Left lung (tissue), 10 donors: Measurements from ENCODE around the gene RUBCNL. TPM values are rescaled to one million over a fixed set of nuclear protein-coding genes. Genes with fewer than 3 reads are reported as not detected.
A peak's percentile ranks its signal among the peaks of the same experiment; 100 is the strongest.

Experiments
- ATAC-seq: fragments of 200-7000 bp; cut with Tn5 transposase; one replicate; pipeline ENCODE4 v1.9.1; 2020; ENCODE audit warnings: moderate library complexity
- DNase-seq, 4 donors: peaks; one replicate each; pipeline ENCODE4 v3.0.0-alpha.2; 2013 to 2020
- H3K27ac ChIP-seq, 2 donors: fragments of 200-600 bp; sonication (generic) in 1 of 2; one replicate each; pipeline versions ENCODE4 v1.5.0 to v1.8.0; 2020 to 2021
- H3K27me3 ChIP-seq, 2 donors: fragments of 200-600 bp; sonication (generic) in 1 of 2; one replicate each; pipeline versions ENCODE4 v1.5.0 to v1.8.0; 2020 to 2021
- H3K36me3 ChIP-seq, 2 donors: fragments of 200-600 bp; sonication (generic) in 1 of 2; one replicate each; pipeline versions ENCODE4 v1.5.0 to v1.8.0; 2020 to 2021
- H3K4me1 ChIP-seq, 2 donors: fragments of 200-600 bp; one replicate each; pipeline ENCODE4 v1.8.0; 2021
- H3K4me3 ChIP-seq, 2 donors: fragments of 200-600 bp; sonication (generic) in 1 of 2; one replicate each; pipeline versions ENCODE4 v1.5.0 to v1.8.0; 2020 to 2021; ENCODE audit warnings: mild to moderate bottlenecking in 1 of 2
- H3K9me3 ChIP-seq, 2 donors: fragments of 200-600 bp; sonication (generic) in 1 of 2; one replicate each; pipeline versions ENCODE4 v1.5.0 to v1.8.0; 2020 to 2021
- intact Hi-C, 2 donors: fragments of 100-400 bp; cut with DNase I; formaldehyde crosslinking; loops; one replicate each; pipeline versions ENCODE4 v1.11.2 to v1.14.2; 2022
- polyA plus RNA-seq, 6 donors: library from polyadenylated mRNA; unstranded; fragments of 120-200 nt; gene quantifications; one replicate each; pipeline ENCODE4 v1.2.1, GENCODE V29; 2013; ENCODE audit not compliant: insufficient read length in 6 of 6
- total RNA-seq, 2 donors: library from RNA; stranded (reverse); fragmentation: NEBNext Ultra II Directional; extraction: Animal tissue kit (Norgen Biotek cat#: 25700); gene quantifications; one replicate each; pipeline ENCODE4 v1.2.1, GENCODE V29; 2021
- TF ChIP-seq, protein P1 (sequence below), 2 donors: fragments of 200-600 bp; sonication (generic) in 1 of 2; IDR thresholded peaks; one replicate each; pipeline versions ENCODE4 v1.5.0 to v1.8.0; 2021; ENCODE audit warnings: antibody characterized with exemption in 2 of 2
- donor health status: DM: no; HTN: yes; CAD: no.
- donor health status: DM: no; HTN: no; CAD: no.

The RUBCNL gene
- total and polyA plus RNA-seq, 8 donors, result 1.8 to 6.6 (median 2.4) TPM

DNA sequence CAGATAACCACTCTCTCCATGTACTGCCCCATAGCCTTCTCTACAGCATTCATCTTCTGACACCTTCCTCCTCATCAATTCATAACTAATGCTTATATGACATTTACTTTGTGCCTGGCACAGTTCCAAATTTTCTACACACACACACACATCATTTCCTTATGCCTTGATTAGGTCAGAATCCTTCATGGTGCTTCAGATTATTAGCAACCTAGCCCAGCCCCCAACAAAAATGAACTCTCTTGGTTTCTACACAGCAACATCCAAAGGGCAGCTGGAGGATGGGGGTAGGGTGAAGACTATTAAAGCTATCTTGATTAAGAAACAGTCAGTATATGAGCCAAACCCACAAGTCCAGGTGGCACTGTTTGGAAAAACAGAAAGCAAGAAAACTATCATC lies 3.7 kb downstream of the RUBCNL start:
- peaks cover 13 to 48% of the 10 kb centered on the region in 2 donors for H3K27me3 ChIP-seq
- H3K4me1 ChIP-seq, result peaks cover 0 to 59% of the 10 kb centered on the region in 2 donors
- no peaks in the 10 kb centered on the region for H3K9me3 ChIP-seq
- ATAC-seq, result no peak
- TF ChIP-seq, protein P1, sequence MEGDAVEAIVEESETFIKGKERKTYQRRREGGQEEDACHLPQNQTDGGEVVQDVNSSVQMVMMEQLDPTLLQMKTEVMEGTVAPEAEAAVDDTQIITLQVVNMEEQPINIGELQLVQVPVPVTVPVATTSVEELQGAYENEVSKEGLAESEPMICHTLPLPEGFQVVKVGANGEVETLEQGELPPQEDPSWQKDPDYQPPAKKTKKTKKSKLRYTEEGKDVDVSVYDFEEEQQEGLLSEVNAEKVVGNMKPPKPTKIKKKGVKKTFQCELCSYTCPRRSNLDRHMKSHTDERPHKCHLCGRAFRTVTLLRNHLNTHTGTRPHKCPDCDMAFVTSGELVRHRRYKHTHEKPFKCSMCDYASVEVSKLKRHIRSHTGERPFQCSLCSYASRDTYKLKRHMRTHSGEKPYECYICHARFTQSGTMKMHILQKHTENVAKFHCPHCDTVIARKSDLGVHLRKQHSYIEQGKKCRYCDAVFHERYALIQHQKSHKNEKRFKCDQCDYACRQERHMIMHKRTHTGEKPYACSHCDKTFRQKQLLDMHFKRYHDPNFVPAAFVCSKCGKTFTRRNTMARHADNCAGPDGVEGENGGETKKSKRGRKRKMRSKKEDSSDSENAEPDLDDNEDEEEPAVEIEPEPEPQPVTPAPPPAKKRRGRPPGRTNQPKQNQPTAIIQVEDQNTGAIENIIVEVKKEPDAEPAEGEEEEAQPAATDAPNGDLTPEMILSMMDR (IDR thresholded peaks at IDR 0.05), result no peak
- intact Hi-C loops, result no loop called here
- H3K36me3 ChIP-seq, result no peaks in the 10 kb centered on the region
- DNase-seq, result no peak
- no peak overlapping the region for H3K4me3 ChIP-seq
- no peak overlapping the region for H3K27ac ChIP-seq

DNA sequence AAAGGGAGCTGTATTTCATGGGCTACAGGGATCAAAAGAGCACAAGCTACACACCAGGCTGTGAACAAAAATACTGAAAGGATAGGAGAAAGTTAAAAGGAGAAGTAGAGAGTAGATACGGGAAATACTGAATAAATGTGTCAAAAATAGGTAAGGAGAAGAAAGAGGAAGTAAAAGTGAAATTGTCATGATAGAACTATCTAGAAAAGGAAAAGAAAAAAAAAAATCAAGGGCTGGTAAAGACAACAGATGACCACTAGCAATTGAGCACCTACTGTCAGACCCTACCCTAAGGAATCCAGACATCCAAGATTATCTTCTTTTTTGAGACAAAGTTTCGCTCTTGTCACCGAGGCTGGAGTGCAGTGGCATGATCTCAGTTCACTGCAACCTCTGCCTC lies 4.8 kb downstream of the RUBCNL start:
- Histone ChIP-seq H3K4me3 (no peak overlapping the region), H3K36me3 (no peaks in the 10 kb centered on the region), H3K9me3 (no peaks in the 10 kb centered on the region), H3K27me3 (peaks cover 9 to 41% of the 10 kb centered on the region in 2 donors), H3K27ac (peak overlapping the region in 1 of 2 donors; percentile 71), H3K4me1 (peaks cover 0 to 62% of the 10 kb centered on the region in 2 donors)
- intact Hi-C loops, result no loop called here
- TF ChIP-seq, protein P1 (IDR thresholded peaks at IDR 0.05), result no peak
- no peak for ATAC-seq
- DNase-seq, result no peak

DNA sequence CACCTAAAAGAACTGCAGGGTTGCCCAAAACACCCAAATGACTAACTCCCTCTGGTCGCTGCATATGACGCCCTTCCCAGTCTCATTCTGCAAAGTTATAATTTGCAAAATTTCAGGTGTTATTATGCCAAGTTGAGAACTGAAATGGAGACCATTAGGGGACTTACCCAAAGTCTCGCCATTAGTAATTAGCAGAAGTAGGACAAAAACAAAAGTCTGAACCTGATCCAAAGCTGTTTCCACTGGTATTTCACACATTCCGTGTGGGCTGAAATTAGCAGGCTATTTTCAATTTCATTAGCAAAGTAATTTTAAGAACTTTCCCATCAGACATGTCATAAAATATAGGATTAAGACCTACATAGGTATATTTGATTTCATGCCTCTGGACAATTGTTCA lies 6.8 kb downstream of the RUBCNL start:
- no peak for ATAC-seq
- intact Hi-C loops, result no loop called here
- H3K4me1 ChIP-seq, result peaks cover 0 to 46% of the 10 kb centered on the region in 2 donors
- H3K27ac ChIP-seq, result no peak overlapping the region
- no peak overlapping the region for H3K4me3 ChIP-seq
- TF ChIP-seq, protein P1 (IDR thresholded peaks at IDR 0.05), result no peak
- no peaks in the 10 kb centered on the region for H3K36me3 ChIP-seq
- no peak for DNase-seq
- H3K9me3 ChIP-seq, result no peaks in the 10 kb centered on the region
- peaks cover 0 to 21% of the 10 kb centered on the region in 2 donors for H3K27me3 ChIP-seq

DNA sequence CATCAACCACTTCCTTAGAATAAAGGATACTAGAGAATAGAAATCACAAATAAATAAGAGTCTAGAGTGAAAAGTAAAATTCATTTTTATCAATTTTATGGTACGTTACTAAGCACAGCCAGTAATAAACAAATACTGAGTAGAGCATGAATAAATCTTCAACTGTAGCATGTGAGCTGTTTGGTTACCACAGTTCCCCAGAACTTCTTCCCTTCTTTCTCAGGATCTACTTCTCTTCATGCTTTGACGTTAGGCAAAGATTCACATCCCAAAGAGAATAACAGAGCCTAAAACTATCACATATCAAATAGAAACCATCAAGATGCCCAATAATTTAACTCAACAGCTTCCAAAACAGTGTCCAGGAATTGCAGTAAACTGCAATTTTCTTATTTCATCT lies 7.4 kb downstream of the RUBCNL start:
- H3K27ac ChIP-seq, result peak overlapping the region in 1 of 2 donors; percentile 46
- no peak overlapping the region for H3K4me3 ChIP-seq
- H3K36me3 ChIP-seq, result no peaks in the 10 kb centered on the region
- TF ChIP-seq, protein P1 (IDR thresholded peaks at IDR 0.05), result no peak
- no peaks in the 10 kb centered on the region for H3K9me3 ChIP-seq
- peaks cover 0 to 51% of the 10 kb centered on the region in 2 donors for H3K4me1 ChIP-seq
- no peak for DNase-seq
- intact Hi-C loops, result no loop called here
- ATAC-seq, result no peak
- peaks cover 0 to 15% of the 10 kb centered on the region in 2 donors for H3K27me3 ChIP-seq

DNA sequence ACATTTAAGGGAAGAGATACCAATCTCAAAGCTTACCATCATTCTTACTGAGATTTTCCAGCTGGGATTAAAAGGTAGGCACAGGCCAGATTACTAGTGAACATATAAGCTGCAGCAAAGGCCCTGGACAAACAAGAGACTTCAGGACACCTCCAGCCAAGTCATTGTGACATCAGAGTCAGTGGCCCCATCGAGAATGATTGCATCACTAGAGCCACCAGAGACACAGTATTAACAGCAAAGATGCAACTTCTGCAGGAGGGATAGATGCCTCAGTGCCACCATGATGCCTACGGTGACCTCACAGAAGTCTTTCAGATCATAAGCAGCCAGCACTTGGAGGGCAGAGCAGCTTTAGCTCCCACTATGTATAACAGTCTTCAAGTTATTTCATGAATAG lies 8.6 kb downstream of the RUBCNL start:
- TF ChIP-seq, protein P1 (IDR thresholded peaks at IDR 0.05), result no peak
- Histone ChIP-seq H3K4me1 (peaks cover 0 to 59% of the 10 kb centered on the region in 2 donors), H3K27ac (peak overlapping the region in 1 of 2 donors; percentile 70), H3K4me3 (no peak overlapping the region), H3K9me3 (no peaks in the 10 kb centered on the region), H3K36me3 (no peaks in the 10 kb centered on the region), H3K27me3 (peaks cover 0 to 8% of the 10 kb centered on the region in 2 donors)
- ATAC-seq (no peak), DNase-seq (no peak)
- intact Hi-C loops, result no loop called here
